ENCODE results near the gene KLHDC3.

Gene KLHDC3

DNA sequence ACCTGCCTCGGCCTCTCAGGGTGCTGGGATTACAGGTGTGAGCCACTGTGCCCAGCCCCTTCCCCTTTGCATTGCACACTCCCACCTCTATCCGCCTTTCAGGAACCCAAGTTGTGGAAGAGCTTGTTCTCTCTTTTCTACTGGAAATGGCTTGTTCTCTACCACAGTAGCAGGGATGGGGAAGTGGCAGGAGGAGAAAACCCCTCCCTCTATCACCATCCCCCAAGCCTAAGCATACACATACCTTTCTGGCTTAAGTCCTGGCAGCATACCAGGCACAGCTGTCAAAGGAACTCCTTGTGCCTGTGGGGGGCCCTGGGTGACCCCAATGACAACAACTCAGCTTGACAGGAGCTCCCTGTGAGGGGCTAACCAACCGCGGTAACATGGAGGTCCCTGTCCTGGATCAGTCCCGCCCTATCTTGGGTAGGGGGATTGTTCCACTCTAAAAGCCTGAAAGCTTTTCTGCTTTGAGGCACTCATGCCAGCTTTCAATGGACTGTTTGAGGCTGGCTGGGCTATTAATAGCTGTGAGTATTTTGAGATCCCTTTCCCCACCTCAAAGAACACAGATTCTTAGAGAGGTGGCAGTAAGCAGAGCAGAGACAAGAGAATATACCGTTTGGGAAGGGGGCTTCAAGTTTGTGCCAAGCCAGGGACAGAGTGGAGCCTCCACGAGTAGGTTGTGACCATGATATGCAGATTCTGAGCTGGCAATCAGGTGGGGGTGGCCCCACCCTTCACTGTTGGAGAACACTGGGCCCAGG is 2.3 kb downstream of the KLHDC3 start:
- H3K36me3 ChIP-seq (ENCODE audit: insufficient read depth, low read depth, low read length) = peaks cover 52% of the 10 kb centered on the region
- H3K9ac ChIP-seq (ENCODE audit: low read depth, low read length) = no peak overlapping the region
- no peak overlapping the region for H3K4me3 ChIP-seq (ENCODE audit: low read length)
- no peaks in the 10 kb centered on the region for H3K27me3 ChIP-seq (ENCODE audit: insufficient read depth, low read length)
- no peak overlapping the region for H3K27ac ChIP-seq (ENCODE audit: low read length)
- peaks cover 22% of the 10 kb centered on the region; the same call in 1 of the 2 replicates for H3K4me1 ChIP-seq (ENCODE audit: insufficient read depth, low read length)
- no peaks in the 10 kb centered on the region for H3K9me3 ChIP-seq (ENCODE audit: insufficient read depth, low read depth, low read length)

DNA sequence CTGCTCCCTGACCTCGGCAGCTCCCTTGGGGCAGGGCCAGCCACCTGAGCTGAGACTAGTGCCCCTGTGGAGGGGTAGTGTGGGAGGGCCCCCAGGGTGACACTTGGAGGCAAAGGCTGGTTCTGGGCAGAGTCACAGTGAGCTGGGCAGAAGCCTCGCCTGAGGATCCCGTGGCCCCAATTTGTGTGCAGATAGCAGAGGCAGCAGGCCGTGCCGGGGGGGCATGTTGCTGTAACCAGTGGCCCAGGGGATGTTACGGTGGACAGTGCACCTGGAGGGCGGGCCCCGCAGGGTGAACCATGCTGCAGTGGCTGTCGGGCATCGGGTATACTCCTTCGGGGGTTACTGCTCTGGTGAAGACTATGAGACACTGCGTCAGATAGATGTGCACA is 2.9 kb downstream of the KLHDC3 start:
- Histone ChIP-seq H3K4me1 (ENCODE audit: insufficient read depth, low read length) (peaks cover 22% of the 10 kb centered on the region; the same call in 1 of the 2 replicates), H3K9ac (ENCODE audit: low read depth, low read length) (no peak overlapping the region), H3K4me3 (ENCODE audit: low read length) (no peak overlapping the region)

DNA sequence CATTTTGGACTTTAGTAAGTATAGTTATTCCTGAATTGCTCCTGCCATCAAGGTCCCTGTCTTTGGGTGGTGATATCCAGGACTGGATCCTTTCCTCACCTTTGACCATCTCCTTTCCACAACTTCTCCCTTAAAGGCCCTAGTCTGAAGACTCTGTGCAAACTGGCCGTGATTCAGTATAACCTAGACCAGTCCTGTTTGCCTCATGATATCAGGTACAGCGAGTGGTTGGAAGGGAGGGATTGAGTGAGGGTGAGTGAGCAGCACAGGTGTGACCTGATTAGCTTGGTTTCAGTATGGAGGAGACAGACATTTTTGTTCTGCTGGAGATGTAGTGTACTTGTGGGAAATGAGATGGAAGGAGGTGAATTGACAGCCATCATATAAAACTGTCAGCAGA is 5.1 kb downstream of the KLHDC3 start:
- Histone ChIP-seq H3K9ac (ENCODE audit: low read depth, low read length) (no peak overlapping the region), H3K9me3 (ENCODE audit: insufficient read depth, low read depth, low read length) (no peaks in the 10 kb centered on the region), H3K27ac (ENCODE audit: low read length) (no peak overlapping the region), H3K36me3 (ENCODE audit: insufficient read depth, low read depth, low read length) (peaks cover 50% of the 10 kb centered on the region), H3K4me3 (ENCODE audit: low read length) (no peak overlapping the region), H3K27me3 (ENCODE audit: insufficient read depth, low read length) (no peaks in the 10 kb centered on the region), H3K4me1 (ENCODE audit: insufficient read depth, low read length) (peaks cover 13% of the 10 kb centered on the region; the same call in 1 of the 2 replicates)

More for the DNA sequence above, 2.9 kb downstream of the KLHDC3 start:
- Histone ChIP-seq H3K27ac (ENCODE audit: low read length) (no peak overlapping the region), H3K9me3 (ENCODE audit: insufficient read depth, low read depth, low read length) (no peaks in the 10 kb centered on the region), H3K27me3 (ENCODE audit: insufficient read depth, low read length) (no peaks in the 10 kb centered on the region), H3K36me3 (ENCODE audit: insufficient read depth, low read depth, low read length) (peaks cover 46% of the 10 kb centered on the region)

DNA sequence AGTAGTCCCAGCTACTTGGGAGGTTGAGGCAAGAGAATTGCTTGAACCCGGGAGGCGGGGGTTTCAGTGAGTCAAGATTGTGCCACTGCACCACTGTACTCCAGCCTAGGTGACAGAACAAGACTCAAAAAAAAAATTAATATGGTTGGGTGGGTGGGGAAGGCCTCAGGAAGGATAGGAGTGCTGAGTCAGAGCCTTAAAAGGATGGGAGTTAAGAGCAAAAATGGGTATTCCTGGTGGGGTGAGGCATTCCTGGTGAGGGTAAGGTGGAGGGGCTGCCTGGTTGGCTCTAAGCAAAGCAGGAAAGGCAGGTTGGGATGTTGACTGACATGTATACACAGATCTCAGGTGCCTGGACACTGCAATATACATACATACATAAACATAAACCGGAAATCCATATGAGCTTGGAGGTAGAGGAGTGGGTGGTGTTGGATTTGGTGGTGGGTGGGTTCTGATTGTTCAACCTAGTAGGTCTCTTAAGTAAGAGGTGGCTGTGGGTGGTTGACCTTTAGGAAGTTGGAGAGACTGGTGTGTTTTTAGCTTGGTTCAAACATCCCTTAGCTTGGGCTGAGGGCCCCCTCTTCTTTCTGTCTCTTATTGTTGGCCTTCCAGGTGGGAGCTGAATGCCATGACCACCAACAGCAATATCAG is 6.1 kb downstream of the KLHDC3 start:
- Histone ChIP-seq H3K27me3 (ENCODE audit: insufficient read depth, low read length) (no peaks in the 10 kb centered on the region), H3K36me3 (ENCODE audit: insufficient read depth, low read depth, low read length) (peaks cover 60% of the 10 kb centered on the region), H3K4me1 (ENCODE audit: insufficient read depth, low read length) (peaks cover 9% of the 10 kb centered on the region; the same call in 1 of the 2 replicates)

DNA sequence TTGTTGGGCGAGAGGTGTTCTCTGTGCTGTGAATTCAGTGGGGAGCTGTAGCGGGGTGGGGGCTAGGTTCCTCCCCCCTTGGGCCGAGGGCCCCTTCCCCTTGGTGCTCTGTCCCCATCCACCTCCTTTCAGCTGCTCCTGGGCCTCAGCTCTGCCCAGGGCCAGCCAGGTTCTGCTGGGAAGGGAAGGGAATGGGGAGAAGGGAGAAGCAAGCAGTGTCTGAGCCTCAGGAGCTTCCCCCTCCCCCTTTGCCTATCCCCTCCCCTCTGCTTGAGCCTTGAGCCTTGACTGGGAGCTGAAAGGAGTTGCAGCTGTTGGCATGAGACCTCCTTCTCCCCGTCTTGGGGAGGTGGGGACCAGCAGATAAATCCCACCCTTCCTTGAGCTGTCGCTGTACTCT is 6.8 kb downstream of the KLHDC3 start:
- Histone ChIP-seq H3K4me3 (ENCODE audit: low read length) (peak overlapping the region; percentile 100), H3K4me1 (ENCODE audit: insufficient read depth, low read length) (peaks cover 7% of the 10 kb centered on the region; the same call in 1 of the 2 replicates), H3K27ac (ENCODE audit: low read length) (peak overlapping the region; percentile 89), H3K36me3 (ENCODE audit: insufficient read depth, low read depth, low read length) (peaks cover 65% of the 10 kb centered on the region), H3K9ac (ENCODE audit: low read depth, low read length) (peak overlapping the region; percentile 100; the same call in 1 of the 2 replicates), H3K27me3 (ENCODE audit: insufficient read depth, low read length) (no peaks in the 10 kb centered on the region), H3K9me3 (ENCODE audit: insufficient read depth, low read depth, low read length) (no peaks in the 10 kb centered on the region)

More for the DNA sequence above, 6.1 kb downstream of the KLHDC3 start:
- Histone ChIP-seq H3K27ac (ENCODE audit: low read length) (peak overlapping the region; percentile 89), H3K9me3 (ENCODE audit: insufficient read depth, low read depth, low read length) (no peaks in the 10 kb centered on the region), H3K9ac (ENCODE audit: low read depth, low read length) (peak overlapping the region; percentile 100; the same call in 1 of the 2 replicates), H3K4me3 (ENCODE audit: low read length) (peak overlapping the region; percentile 100; the same call in 1 of the 2 replicates)

DNA sequence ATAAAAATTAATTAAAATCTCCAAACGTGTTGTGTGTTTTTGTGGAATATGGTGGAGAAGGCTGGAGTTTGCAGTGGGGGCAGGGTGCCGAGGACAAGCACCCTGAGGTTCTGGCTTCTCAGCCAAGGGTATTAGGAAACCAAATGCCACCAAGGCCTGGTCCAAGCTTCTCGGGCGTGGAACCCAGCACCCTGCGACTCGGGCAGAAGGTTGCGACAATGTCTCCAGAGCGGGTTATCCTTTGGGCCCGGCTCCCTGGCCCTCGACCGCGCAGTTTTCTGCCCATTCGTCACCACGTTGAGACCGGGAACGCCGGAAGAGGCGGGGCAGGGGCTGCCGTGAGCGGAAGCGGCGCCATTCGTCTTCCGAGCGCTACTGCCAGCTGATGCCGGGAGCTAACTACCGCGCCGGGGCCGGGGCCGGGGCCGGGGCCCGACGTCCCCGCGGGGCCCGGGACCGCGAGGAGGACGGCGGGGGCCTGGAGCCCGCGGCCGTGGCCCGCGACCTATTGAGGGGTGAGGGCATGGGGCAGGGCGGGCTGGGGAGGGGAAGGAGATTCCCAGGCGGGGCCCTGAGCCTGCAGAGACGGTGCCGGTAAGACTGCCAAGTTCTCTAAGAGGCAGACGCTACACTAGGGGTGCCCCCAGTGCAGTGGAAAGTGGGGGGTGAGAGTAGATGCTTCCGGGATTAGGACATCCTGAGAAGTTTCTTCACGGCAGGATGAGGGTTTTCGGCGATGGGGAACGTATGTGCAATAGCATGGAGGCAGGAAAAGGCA is 7.4 kb downstream of the KLHDC3 start, which contains the start of gene RRP36:
Gene RRP36 (plus strand): TSS at position 354 of the 778 bp plus-strand sequence. CDS start 32 bp downstream, at position 386.
- Histone ChIP-seq H3K27ac (ENCODE audit: low read length) (peak within 1 kb of the TSS; percentile 99), H3K36me3 (ENCODE audit: insufficient read depth, low read depth, low read length) (peaks cover 71% of the 10 kb centered on the region), H3K4me1 (ENCODE audit: insufficient read depth, low read length) (peaks cover 7% of the 10 kb centered on the region; the same call in 1 of the 2 replicates)

DNA sequence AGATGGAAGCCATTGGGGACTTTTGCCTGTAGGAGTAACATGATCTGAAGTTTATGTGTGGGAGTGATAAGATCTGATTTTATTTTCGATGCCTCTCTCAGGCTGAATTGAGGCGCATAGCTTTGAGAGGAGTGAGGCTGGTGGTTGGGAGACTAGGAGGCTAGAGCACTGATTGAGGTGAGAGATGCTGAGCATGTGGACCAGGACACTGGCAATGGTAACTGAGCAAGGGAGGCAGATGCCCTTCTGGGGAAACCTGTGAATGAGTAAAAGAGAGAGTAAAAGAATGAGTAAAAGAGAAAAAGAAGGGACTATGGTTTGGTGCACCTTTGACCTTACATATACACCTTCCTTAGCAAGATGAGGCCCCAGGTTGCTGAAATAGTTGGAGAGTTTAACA is 10.4 kb downstream of the KLHDC3 start:
- no peak overlapping the region for H3K4me3 ChIP-seq (ENCODE audit: low read length)
- H3K4me1 ChIP-seq (ENCODE audit: insufficient read depth, low read length) = peaks cover 7% of the 10 kb centered on the region; the same call in 1 of the 2 replicates
- H3K9ac ChIP-seq (ENCODE audit: low read depth, low read length) = no peak overlapping the region
- H3K9me3 ChIP-seq (ENCODE audit: insufficient read depth, low read depth, low read length) = no peaks in the 10 kb centered on the region
- H3K36me3 ChIP-seq (ENCODE audit: insufficient read depth, low read depth, low read length) = peaks cover 76% of the 10 kb centered on the region
- no peaks in the 10 kb centered on the region for H3K27me3 ChIP-seq (ENCODE audit: insufficient read depth, low read length)
- H3K27ac ChIP-seq (ENCODE audit: low read length) = no peak overlapping the region

More for the DNA sequence above, 7.4 kb downstream of the KLHDC3 start, which contains the start of gene RRP36:
- Histone ChIP-seq H3K9ac (ENCODE audit: low read depth, low read length) (peak within 1 kb of the TSS; percentile 100), H3K27me3 (ENCODE audit: insufficient read depth, low read length) (no peaks in the 10 kb centered on the region), H3K9me3 (ENCODE audit: insufficient read depth, low read depth, low read length) (no peaks in the 10 kb centered on the region), H3K4me3 (ENCODE audit: low read length) (peak within 1 kb of the TSS; percentile 100)

DNA sequence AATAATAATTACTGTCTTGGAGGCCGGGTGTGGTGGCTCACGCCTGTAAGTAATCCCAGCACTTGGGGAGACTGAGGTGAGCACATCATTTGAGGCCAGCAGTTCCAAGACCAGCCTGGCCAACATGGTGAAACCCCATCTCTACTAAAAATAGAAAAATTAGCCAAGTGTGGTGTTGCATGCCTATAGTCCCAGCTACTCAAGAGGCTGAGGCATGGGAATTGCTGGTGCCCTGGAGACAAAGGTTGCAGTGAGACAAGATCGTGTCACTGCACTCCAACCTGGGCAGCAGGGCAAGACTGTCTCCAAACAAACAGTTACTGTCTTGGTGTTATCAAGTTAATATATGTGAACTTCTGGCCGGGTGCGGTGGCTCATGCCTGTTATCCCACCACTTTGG is 12.3 kb downstream of the KLHDC3 start:
- Histone ChIP-seq H3K4me3 (ENCODE audit: low read length) (no peak overlapping the region), H3K4me1 (ENCODE audit: insufficient read depth, low read length) (no peaks in the 10 kb centered on the region), H3K27me3 (ENCODE audit: insufficient read depth, low read length) (no peaks in the 10 kb centered on the region), H3K9ac (ENCODE audit: low read depth, low read length) (no peak overlapping the region), H3K27ac (ENCODE audit: low read length) (no peak overlapping the region), H3K9me3 (ENCODE audit: insufficient read depth, low read depth, low read length) (no peaks in the 10 kb centered on the region), H3K36me3 (ENCODE audit: insufficient read depth, low read depth, low read length) (peaks cover 72% of the 10 kb centered on the region)

DNA sequence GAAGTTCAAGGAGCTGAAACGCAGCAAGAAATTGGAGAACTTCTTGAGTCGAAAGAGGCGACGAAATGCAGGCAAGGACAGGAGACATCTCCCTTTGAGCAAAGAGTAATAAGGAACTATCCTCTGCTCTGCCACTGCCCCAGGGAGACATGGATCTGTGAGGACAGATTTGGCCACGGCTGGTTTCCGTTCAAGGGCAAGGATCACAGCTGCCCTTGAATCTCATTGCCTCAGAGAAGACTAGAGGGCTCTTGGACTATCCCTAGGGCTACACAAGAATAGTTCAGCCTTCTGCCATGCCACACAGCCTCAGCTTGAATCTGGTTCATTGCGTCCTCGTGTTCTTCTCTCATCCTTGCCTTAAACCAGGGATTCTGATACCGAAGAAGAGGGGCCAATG is 15.1 kb downstream of the KLHDC3 start:
- Histone ChIP-seq H3K36me3 (ENCODE audit: insufficient read depth, low read depth, low read length) (peaks cover 84% of the 10 kb centered on the region), H3K27ac (ENCODE audit: low read length) (no peak overlapping the region), H3K9ac (ENCODE audit: low read depth, low read length) (no peak overlapping the region)

DNA sequence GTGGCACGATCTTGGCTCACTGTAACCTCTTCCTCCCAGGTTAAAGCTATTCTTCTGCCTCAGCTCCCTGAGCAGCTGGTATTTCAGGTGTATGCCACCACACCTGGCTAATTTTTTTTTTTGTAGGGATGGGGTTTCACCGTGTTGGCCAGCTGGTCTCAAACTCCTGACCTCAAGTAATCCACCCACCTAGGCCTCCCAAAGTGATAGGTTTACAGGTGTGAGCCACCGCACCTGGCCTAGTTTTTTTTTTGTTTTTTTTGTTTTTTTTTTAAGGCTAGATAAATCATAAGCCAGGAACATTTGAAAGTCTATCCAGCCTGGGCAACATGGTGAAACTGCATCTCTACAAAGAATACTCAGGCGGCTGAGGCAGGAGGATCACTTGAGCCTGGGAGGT is 18.3 kb downstream of the KLHDC3 start:
- peaks cover 75% of the 10 kb centered on the region for H3K36me3 ChIP-seq (ENCODE audit: insufficient read depth, low read depth, low read length)
- H3K27ac ChIP-seq (ENCODE audit: low read length) = no peak overlapping the region

More for the DNA sequence above, 15.1 kb downstream of the KLHDC3 start:
- Histone ChIP-seq H3K4me1 (ENCODE audit: insufficient read depth, low read length) (no peaks in the 10 kb centered on the region), H3K9me3 (ENCODE audit: insufficient read depth, low read depth, low read length) (no peaks in the 10 kb centered on the region), H3K27me3 (ENCODE audit: insufficient read depth, low read length) (no peaks in the 10 kb centered on the region), H3K4me3 (ENCODE audit: low read length) (no peak overlapping the region)

DNA sequence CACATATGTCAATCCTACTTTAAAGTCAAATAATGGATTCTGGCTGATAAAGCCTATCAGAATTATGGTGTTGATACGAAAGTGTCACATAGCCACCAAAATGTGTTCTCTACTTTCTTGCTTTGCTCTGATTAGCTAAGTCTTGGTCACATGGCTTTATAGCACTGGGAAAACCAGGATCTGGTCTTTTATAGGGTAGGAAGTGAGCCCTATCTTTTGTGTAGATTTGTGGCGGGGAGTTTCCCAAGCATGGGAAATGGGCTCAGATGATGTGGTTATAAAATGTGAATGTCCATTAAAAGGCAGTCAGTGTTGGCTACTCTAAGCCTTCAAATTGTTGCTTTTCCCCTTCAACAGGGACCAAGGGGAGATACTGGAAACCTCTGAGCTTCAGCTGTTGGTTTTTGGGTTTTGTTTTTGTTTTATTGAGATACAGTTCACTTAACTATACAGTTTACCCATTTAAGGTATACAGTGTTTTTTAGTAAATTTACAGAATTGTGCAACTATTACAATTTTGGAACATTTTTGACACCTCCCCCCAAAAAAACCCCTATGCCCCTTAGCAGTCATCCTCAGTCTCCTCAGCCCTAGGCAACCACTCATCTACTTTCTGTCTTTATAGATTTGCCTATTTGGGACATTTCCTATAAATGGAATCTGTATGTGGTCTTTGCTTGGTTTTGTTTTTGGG is 19.6 kb downstream of the KLHDC3 start:
- peaks cover 75% of the 10 kb centered on the region for H3K36me3 ChIP-seq (ENCODE audit: insufficient read depth, low read depth, low read length)

More for the DNA sequence above, 18.3 kb downstream of the KLHDC3 start:
- H3K9me3 ChIP-seq (ENCODE audit: insufficient read depth, low read depth, low read length) = no peaks in the 10 kb centered on the region
- no peaks in the 10 kb centered on the region for H3K27me3 ChIP-seq (ENCODE audit: insufficient read depth, low read length)
- H3K4me3 ChIP-seq (ENCODE audit: low read length) = no peak overlapping the region
- no peak overlapping the region for H3K9ac ChIP-seq (ENCODE audit: low read depth, low read length)
- H3K4me1 ChIP-seq (ENCODE audit: insufficient read depth, low read length) = no peaks in the 10 kb centered on the region

More for the DNA sequence above, 19.6 kb downstream of the KLHDC3 start:
- Histone ChIP-seq H3K27ac (ENCODE audit: low read length) (no peak overlapping the region), H3K9ac (ENCODE audit: low read depth, low read length) (no peak overlapping the region), H3K4me3 (ENCODE audit: low read length) (no peak overlapping the region), H3K27me3 (ENCODE audit: insufficient read depth, low read length) (no peaks in the 10 kb centered on the region), H3K4me1 (ENCODE audit: insufficient read depth, low read length) (no peaks in the 10 kb centered on the region), H3K9me3 (ENCODE audit: insufficient read depth, low read depth, low read length) (no peaks in the 10 kb centered on the region)

Data from iPS-20b (cell line).